NAMALWA (cell line): Measurements from ENCODE around the gene EIF4G3.

Source experiments
- DNase-seq: peaks from one replicate; pipeline ENCODE4 v3.0.0-alpha.2; 2015; ENCODE audit warnings: low spot score

Gene EIF4G3

DNA sequence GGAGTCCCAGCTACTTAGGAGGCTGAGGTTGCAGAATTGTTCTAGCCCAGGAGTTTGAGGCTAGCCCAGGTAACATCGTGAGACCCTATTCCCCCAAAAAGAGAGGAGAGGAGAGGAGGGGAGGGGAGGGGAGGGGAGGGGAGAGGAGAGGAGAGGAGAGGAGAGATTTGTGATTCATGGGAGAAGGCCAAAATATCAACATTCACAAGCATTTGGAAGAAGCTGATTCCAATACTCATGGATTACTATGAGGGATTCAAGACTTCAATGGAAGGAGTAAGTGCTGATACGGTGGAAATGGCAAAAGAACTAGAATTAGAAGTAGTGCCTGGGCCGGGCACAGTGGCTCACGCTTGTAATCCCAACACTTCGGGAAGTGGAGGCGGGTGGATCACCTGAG, 187.8 kb downstream of the EIF4G3 start:
- no peak for DNase-seq

DNA sequence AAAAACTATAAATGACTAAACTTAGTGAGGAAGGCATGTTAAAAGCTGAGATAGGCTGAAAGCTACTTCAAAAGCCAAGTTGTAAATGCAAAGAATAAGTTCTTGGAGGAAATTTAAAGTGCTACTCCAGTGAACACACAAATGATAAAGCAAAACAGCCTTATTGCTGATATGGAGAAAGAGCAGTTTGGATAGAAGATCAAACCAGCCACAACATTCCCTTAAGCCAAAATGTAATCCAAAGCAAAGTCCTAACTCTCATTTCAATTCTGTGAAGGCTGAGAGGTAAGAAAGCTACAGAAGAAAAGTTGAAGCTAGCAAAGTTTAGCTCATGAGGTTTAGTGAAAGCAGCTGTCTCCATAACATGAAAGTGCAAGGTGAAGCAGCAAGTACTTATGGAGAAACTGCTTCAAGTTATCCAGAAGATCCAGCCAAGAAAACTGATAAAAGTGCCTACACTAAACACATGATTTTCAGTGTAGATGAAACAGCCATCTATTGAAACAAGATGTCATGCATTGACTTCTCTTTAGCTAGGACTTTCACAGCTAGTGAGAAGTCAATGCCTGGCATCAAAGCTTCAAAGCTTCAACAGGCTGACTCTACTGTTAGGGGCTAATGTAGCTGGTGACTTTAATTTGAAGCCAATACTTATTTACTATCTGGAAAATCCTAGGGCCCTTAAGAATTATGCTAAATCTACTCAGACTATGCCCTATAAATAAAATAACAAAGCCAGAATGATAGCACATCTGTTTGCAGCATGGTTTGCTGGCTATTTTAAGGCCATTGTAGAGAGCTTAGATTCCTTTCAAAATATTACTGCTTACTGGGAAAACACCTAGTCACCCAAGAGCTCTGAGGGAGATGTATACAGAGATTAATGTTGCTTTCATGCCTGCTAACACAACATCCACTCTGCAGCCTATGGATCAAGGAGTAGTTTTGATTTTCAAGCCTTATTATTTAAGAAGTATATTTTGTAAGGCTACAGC, 188.6 kb downstream of the EIF4G3 start:
- DNase-seq, result no peak

DNA sequence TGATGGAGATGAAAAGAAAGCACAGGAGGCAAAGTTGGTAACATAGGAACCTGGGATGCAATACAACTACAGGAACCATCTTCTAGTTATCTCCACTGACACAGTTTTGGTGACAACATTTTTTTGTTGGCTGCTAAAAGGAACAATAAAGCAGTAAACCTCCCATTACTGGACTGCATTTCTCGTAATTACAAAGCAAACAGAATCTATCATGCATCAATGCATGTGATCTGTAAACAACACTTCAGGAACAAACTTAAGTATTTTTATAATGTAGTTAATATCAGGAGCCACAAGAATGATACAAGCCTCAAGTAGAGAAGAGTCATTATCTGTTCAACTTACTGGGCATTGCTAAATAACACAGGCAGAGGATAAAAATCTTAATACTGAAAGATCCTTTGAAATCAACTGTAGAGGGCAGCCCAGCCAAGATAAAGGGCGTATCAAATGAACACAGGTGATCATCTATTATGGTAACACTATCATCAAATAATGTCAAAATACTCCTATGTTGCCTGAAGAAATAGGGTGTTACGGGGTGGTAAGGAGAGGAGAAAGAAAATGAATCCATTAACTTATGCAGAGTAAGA, 193.3 kb downstream of the EIF4G3 start:
- DNase-seq, result no peak

- DNase-seq, result no peak
These were observed 194.4 kb downstream of the EIF4G3 start for GRCh38 chr1:20982316-20982715.

DNA sequence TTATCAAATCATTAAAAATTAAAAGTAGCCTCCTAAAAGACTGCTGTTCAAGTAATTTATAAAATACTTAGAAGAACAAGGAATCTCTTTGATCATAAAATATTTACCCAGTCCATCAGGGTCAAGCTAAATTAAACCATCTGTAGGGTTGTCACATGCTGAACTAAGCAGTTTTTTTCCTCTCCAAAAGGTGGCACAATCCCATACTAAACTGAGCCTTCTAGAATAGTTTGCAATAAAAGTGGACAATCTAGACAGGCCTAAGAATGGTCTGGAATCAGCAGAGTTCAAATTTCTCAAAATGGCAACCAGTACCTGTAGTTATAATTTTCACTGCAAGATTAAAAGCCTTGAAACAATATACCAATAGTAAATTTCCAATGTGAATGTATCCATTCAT, 194.8 kb downstream of the EIF4G3 start:
- DNase-seq, result no peak

DNA sequence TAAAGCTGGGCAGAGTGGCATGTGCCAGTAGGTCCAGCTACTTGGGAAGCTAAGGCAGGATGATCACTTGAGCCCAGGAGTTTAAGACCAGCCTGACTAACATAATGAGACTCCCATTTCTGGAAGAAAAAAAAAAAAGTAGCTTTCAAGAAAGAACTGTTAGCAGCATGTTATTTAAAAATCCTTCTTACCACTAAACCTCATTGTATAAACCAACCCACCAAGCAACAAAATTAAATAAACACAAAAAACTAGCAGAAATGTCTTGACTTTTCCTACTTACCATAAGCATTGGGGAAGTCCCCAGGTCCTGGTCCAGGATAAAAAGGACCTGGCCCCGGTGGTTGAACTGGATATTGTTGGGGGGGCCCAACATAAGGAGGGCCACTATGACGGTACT, 196.6 kb downstream of the EIF4G3 start:
- DNase-seq, result no peak

- no peak for DNase-seq
These were observed 198.3 kb downstream of the EIF4G3 start for GRCh38 chr1:20978413-20978812.

GRCh38 chr1:20975668-20976067, 201.0 kb downstream of the EIF4G3 start:
- no peak for DNase-seq

DNA sequence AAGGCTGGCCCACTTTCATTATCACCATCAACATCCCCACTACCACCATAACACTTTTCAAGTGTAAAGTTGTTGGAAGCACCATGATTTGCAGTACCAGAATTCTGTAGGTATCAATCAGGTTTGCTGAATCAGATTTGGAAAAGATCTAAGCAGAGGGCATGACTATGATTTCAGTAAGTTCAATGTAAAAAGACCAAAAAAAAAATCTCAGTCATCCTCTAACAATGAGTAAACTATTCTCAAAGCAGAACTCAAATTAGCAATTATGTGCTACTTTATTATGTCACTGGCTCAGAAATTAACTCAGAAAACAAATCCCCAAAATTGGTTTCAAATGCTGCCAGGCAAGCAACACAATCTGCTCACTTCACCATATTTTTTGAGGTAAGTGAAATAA, 201.7 kb downstream of the EIF4G3 start:
- DNase-seq, result no peak

DNA sequence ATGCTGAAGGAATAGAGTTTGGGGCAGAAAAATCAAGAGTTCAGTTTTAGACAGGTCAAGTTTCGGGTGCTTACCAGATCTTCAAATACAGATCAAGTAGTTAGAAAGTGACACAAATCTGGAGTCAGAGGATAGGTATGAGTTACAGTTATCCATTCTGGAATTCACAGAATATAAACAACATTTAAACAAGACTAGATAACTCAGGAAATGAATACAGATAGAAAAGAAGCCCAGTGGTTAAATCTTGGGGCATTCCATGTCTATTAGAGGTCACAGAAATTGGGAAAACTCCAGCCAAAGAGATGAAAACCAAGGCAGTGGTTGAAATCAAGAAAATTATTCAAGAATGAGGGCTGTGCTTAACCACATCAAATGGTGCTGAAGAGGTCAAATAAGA, 202.6 kb downstream of the EIF4G3 start:
- DNase-seq, result no peak

- DNase-seq, result no peak
These were observed 203.8 kb downstream of the EIF4G3 start for GRCh38 chr1:20972855-20973254.

GRCh38 chr1:20964540-20965484, 211.9 kb downstream of the EIF4G3 start:
- DNase-seq, result peak; percentile 65

- no peak for DNase-seq
These were observed 214.0 kb downstream of the EIF4G3 start for GRCh38 chr1:20962576-20963258.

DNA sequence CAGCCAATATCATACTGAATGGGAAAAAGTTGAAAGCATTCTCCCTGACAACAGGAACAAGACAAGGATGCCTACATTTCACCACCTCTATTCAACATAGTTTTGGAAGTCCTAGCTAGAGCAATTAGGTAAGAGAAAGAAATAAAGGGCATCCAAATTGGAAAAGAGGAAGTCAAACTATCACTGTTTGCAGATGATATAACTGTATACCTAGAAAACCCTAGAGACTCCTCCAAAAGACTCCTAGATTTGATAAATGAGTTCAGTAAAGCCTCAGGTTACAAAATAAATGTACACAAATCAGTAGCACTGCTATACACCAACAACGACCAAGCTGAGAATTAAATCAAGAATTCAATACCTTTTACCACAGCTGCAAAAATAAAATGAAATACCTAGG, 218.3 kb downstream of the EIF4G3 start:
- DNase-seq, result no peak

DNA sequence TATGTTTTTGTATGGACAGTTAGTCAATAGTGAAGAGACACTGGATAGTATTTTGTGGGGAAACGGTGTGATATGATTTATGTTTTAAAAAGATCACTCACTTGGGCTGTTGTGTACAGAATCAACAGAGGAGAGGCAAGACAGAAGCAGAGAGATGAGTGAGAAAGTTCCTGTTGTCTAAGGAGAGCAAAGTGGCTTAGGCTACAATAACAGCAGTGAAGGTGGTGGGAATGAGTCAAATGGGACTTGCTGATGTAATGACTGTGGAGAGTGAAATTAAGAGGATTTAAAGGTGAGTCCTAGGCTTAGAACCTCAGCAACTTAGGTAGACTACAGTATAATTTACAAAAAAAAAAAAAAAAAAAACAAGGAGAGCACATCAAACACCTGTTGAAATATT, 220.4 kb downstream of the EIF4G3 start:
- no peak for DNase-seq

DNA sequence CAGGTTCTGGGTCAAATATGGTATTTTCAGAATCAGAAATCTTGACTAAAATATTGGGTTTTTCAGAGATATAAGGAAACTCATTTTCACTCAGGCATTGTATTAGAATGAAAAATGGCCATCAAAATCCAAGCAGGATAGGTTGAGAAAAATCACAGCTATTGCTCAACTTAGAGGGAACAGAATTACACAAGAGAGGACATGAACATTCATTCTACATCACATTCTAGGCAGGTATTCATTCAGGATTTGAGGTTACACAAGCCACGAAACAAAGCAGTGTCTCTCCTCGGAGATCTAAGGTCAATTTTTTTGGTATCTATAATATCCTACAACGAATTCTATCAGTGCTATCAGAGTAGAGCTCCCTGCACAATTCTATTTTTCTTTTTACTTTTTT, 226.0 kb downstream of the EIF4G3 start:
- no peak for DNase-seq

DNA sequence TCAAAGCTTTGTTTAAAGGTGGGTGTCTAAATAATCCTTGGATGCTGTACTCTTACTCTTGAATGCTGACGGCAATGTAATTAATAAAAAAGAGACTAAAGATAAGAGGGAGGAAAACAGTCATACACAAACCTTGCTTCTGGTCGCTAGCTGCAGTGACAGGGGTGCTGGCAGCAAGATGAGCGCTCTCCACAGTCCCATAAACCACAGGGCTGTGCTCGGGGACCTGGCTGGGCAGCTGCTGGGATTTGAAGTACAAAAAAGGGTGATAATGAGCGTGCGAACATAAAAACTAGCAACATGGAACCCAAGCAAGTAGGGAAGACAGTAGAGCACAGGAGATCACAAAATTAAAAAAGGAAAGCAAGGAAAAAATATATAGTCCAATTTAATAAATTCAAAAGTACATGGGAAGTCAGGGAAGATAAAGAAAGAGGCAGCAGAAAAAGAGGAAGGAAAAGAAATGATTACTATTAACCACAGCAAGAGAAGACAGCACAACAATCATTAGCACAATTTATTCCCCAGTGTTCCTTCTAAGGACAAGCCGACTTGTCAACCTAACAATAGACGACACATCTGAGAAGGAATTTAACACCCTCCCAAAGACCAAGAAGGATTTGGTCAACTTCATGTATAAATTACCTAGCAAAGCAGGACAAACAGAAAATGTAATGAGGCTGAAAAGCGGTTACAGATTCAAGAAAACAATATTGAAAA, 226.7 kb downstream of the EIF4G3 start:
- DNase-seq, result no peak

DNA sequence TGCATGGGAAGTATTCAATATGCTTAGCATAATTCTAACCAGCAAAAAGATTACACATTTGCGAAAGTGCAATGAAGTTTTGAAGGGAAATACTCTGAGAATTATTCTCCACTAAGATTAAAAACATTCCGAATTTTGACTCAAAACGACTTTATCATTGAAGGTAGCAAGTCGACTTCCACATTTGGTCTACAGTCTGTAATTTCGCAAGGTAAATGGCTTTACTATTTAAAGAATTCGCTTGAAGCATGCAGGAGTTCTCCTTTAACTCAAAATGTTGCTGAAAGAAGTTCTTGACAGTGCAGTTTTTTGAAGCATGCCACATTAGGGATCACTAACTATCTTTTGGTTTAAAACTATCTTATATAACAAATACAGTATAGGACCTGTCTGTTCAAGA, 228.6 kb downstream of the EIF4G3 start:
- DNase-seq, result no peak

DNA sequence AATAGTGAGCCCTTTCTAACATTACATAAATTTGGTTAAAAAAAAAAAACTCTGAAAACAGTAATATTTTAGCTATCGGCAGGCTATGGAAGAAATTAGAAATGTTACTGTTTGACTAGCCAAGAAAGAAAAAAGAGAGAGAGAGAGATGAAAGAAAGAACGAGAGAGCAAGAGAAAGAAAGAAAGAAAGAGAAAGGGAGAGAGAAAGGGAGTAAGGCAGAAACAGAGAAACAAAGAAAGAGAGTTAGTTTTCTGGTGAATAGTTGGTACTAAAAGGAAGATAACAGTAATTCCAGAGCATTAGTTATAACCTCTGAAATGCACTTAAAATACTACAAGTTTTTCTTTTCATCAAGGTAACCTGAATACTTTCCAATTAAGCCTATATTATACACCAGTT, 229.3 kb downstream of the EIF4G3 start:
- DNase-seq, result no peak

DNA sequence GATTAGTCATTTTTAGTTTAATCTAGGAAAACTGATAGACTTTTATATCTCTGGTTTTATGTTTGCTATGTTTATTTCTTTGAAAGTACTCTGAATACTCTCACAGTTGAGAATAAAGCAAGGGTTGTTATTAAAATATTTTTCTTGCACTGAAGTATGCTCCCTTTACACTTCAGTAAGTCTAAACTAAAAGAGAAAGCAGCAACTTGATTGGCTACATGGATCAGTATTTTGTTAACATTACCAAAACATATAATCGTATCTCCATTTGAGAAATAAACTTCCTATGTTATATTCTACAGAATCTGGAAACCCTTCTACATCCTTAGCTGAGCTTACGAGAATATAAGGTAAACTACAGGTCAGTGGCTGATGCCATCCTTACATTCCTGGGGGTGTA, 240.1 kb downstream of the EIF4G3 start:
- no peak for DNase-seq

DNA sequence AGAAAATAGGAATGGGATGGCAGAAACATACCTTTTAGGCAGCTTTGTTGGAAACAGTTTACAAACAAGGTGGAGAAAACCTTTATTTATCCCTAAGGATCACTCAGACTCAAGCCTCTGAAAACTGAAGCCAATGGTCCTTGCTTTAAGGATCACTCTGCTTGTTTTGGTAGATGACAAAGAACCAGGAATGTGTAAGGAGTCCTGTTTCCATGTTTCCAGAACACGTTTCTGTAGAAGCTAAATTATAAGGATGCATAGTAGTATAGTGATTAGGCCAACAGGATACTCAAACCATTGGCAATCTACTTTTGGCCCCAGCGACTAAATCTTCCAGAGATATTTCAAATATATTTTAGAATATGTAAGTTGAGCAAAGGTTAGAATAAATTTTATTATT, 240.5 kb downstream of the EIF4G3 start:
- no peak for DNase-seq
